SK-N-SH (cell line): Measurements from ENCODE around the gene SNPH. TPM values are rescaled to one million over a fixed set of nuclear protein-coding genes. Genes with fewer than 3 reads are reported as not detected.

Experiments
- CTCF ChIA-PET: fragments of 300-600, 350-600 bp; formaldehyde crosslinking; extraction: SDS; loops from one replicate; lab custom pipeline; 2021; lab: Yijun Ruan, JAX
- POLR2A ChIA-PET: fragments of 350-600 bp; sonication (Branson Sonifier 250); formaldehyde crosslinking; extraction: SDS; loops from one replicate; lab custom pipeline; 2020; ENCODE audit warnings: antibody characterized with exemption, inconsistent platforms; lab: Yijun Ruan, JAX
- DNase-seq: peaks from one replicate; pipeline ENCODE4 v3.0.0; 2012
- H2AFZ ChIP-seq: fragments of 200-600 bp; sonication (generic); 2 replicates; pipeline ENCODE4 v1.8.1; 2016; ENCODE audit warnings: antibody characterized with exemption, mild to moderate bottlenecking, low read depth
- H3F3A ChIP-seq: fragments of 200-600 bp; sonication (generic); replicated peaks from 2 replicates; pipeline ENCODE3; 2016; ENCODE audit warnings: antibody characterized with exemption, mild to moderate bottlenecking; ENCODE audit not compliant: insufficient read depth
- H3K27ac ChIP-seq, 2 experiments: fragments of 200-500 bp in 1 of 2; fragments of 200-600 bp in 1 of 2; sonication (Bioruptor generic) in 1 of 2; sonication (generic), shearing (Covaris generic) in 1 of 2; 2 replicates each; pipeline versions ENCODE4 v1.5.1 to v1.6.1; 2014 to 2016; ENCODE audit warnings: low read depth in 2 of 2, inconsistent platforms in 1 of 2, low read length in 1 of 2, mild to moderate bottlenecking in 1 of 2, mixed read lengths in 1 of 2
- H3K27me3 ChIP-seq: fragments of 200-600 bp; sonication (generic), shearing (Covaris generic); 2 replicates; pipeline ENCODE4 v1.6.1; 2016; ENCODE audit warnings: mixed run types; ENCODE audit not compliant: insufficient read depth
- H3K36me3 ChIP-seq, 2 experiments: fragments of 200-500 bp in 1 of 2; fragments of 200-600 bp in 1 of 2; sonication (Bioruptor generic) in 1 of 2; sonication (generic) in 1 of 2; replicated peaks in 1 of 2; 2 replicates each; pipeline versions ENCODE3 to v1.5.1; 2014 to 2016; ENCODE audit warnings: low read length in 1 of 2, mild to moderate bottlenecking in 1 of 2; ENCODE audit not compliant: insufficient read depth in 2 of 2, control insufficient read depth in 1 of 2
- H3K4me1 ChIP-seq, 2 experiments: fragments of 200-500 bp in 1 of 2; fragments of 200-600 bp in 1 of 2; sonication (Bioruptor generic) in 1 of 2; sonication (generic), shearing (Covaris generic) in 1 of 2; 2 replicates each; pipeline versions ENCODE4 v1.5.1 to v1.6.1; 2014 to 2016; ENCODE audit warnings: low read depth in 1 of 2, low read length in 1 of 2, mixed run types in 1 of 2; ENCODE audit not compliant: insufficient read depth in 2 of 2, control insufficient read depth in 1 of 2
- H3K4me2 ChIP-seq: fragments of 200-600 bp; sonication (generic), shearing (Covaris generic); 2 replicates; pipeline ENCODE4 v1.6.1; 2017; ENCODE audit warnings: mixed run types
- H3K4me3 ChIP-seq, 2 experiments: fragments of 200-500 bp in 1 of 2; fragments of 200-600 bp in 1 of 2; sonication (Bioruptor generic) in 1 of 2; sonication (generic), shearing (Covaris generic) in 1 of 2; 2 replicates each; pipeline versions ENCODE4 v1.5.1 to v1.8.1; 2014 to 2016; ENCODE audit warnings: low read depth in 2 of 2, inconsistent platforms in 1 of 2, low read length in 1 of 2, mild to moderate bottlenecking in 1 of 2, mixed read lengths in 1 of 2, moderate library complexity in 1 of 2
- H3K79me2 ChIP-seq: fragments of 200-600 bp; sonication (generic); 2 replicates; pipeline ENCODE4 v1.8.1; 2017; ENCODE audit warnings: mild to moderate bottlenecking; ENCODE audit not compliant: insufficient read depth
- H3K9ac ChIP-seq: fragments of 200-600 bp; sonication (generic); 2 replicates; pipeline ENCODE4 v1.6.1; 2017; ENCODE audit warnings: mixed run types
- H3K9me2 ChIP-seq: fragments of 200-600 bp; sonication (generic); 2 replicates; pipeline ENCODE4 v1.6.1; 2017; ENCODE audit warnings: mixed run types
- H3K9me3 ChIP-seq: fragments of 200-600 bp; sonication (generic); 2 replicates; pipeline ENCODE4 v1.6.1; 2017; ENCODE audit warnings: mixed run types, mild to moderate bottlenecking, moderate library complexity
- H4K20me1 ChIP-seq: fragments of 200-600 bp; sonication (generic); 2 replicates; pipeline ENCODE4 v1.6.1; 2017; ENCODE audit warnings: mild to moderate bottlenecking, mixed run types; ENCODE audit not compliant: insufficient read depth
- ELF1 ChIP-seq: IDR thresholded peaks from 2 replicates; pipeline ENCODE4 v1.4.0; 2012
- EZH2phosphoT487 ChIP-seq: fragments of 200-600 bp; sonication (generic); IDR thresholded peaks from 2 replicates; pipeline ENCODE4 v1.6.1; 2017; ENCODE audit warnings: low read depth, mixed run types, mild to moderate bottlenecking, antibody characterized with exemption, moderate library complexity, borderline replicate concordance
- FOSL2 ChIP-seq: IDR thresholded peaks from 2 replicates; pipeline ENCODE4 v1.4.0; 2012; ENCODE audit warnings: low read depth, mild to moderate bottlenecking, moderate library complexity, borderline replicate concordance
- GABPA ChIP-seq: IDR thresholded peaks from 2 replicates; pipeline ENCODE4 v1.4.0; 2012; ENCODE audit warnings: low read depth, mild to moderate bottlenecking
- GATA2 ChIP-seq: sonication (generic); formaldehyde crosslinking; IDR thresholded peaks from 2 replicates; pipeline ENCODE4 v1.5.0; 2020; ENCODE audit warnings: mild to moderate bottlenecking, missing genetic modification reagents
- JUND ChIP-seq: IDR thresholded peaks from 2 replicates; pipeline ENCODE4 v1.4.0; 2012
- MEF2A ChIP-seq: IDR thresholded peaks from 2 replicates; pipeline ENCODE4 v1.4.0; 2012; ENCODE audit warnings: low read depth, borderline replicate concordance
- MXI1 ChIP-seq: IDR thresholded peaks from 2 replicates; pipeline ENCODE4 v1.6.1; 2012; ENCODE audit warnings: mild to moderate bottlenecking, low read depth, low read length, improper control_type of control experiment
- NRF1 ChIP-seq: IDR thresholded peaks from 2 replicates; pipeline ENCODE4 v1.6.1; 2012; ENCODE audit warnings: low read depth, mild to moderate bottlenecking, low read length
- PBX3 ChIP-seq: IDR thresholded peaks from 2 replicates; pipeline ENCODE4; 2012
- POLR2AphosphoS5 ChIP-seq: IDR thresholded peaks from 2 replicates; pipeline ENCODE4 v1.6.1; 2012; ENCODE audit warnings: low read depth, low read length
- RAD21 ChIP-seq: IDR thresholded peaks from 2 replicates; pipeline ENCODE4 v1.6.1; 2012; ENCODE audit warnings: mild to moderate bottlenecking, low read length
- RCOR1 ChIP-seq: fragments of 150-350 bp; IDR thresholded peaks from 2 replicates; pipeline ENCODE4 v1.6.1; 2017; ENCODE audit warnings: antibody characterized with exemption, low read length
- RFX5 ChIP-seq: IDR thresholded peaks from 2 replicates; pipeline ENCODE4 v1.6.1; 2012; ENCODE audit warnings: mild to moderate bottlenecking, improper control_type of control experiment, low read length
- SIN3A ChIP-seq: IDR thresholded peaks from 2 replicates; pipeline ENCODE4 v1.6.1; 2012; ENCODE audit warnings: low read depth, mild to moderate bottlenecking, low read length, moderate library complexity, borderline replicate concordance
- SMC3 ChIP-seq: IDR thresholded peaks from 2 replicates; pipeline ENCODE4 v1.6.1; 2012; ENCODE audit warnings: low read depth, low read length, improper control_type of control experiment
- TAF1 ChIP-seq: IDR thresholded peaks from 2 replicates; pipeline ENCODE4 v1.6.1; 2012; ENCODE audit warnings: low read depth, mild to moderate bottlenecking, low read length, moderate library complexity, borderline replicate concordance
- TCF12 ChIP-seq: IDR thresholded peaks from 2 replicates; pipeline ENCODE4 v1.4.0; 2012
- TEAD4 ChIP-seq: IDR thresholded peaks from 2 replicates; pipeline ENCODE4 v1.4.0; 2012; ENCODE audit warnings: mild to moderate bottlenecking, borderline replicate concordance; ENCODE audit not compliant: insufficient read depth
- USF2 ChIP-seq: fragments of 150-350 bp; IDR thresholded peaks from 2 replicates; pipeline ENCODE4 v1.6.1; 2017; ENCODE audit warnings: antibody characterized with exemption, low read length, low read depth, borderline replicate concordance
- WGBS: methylation state at CpG from one replicate; pipeline ENCODE4 v1.1.6; 2017; ENCODE audit warnings: low lambda C conversion rate; 5-methylcytosine and 5-hydroxymethylcytosine counted together
- polyA plus RNA-seq, 3 experiments: library from polyadenylated mRNA; depleted of rRNA; stranded (reverse); fragments of >200 nt; gene quantifications; 2 replicates each; pipeline ENCODE4 v1.2.3, GENCODE V29; 2012
- TF ChIP-seq, protein P1 (sequence below): IDR thresholded peaks from 2 replicates; pipeline ENCODE4 v1.4.0; 2012; ENCODE audit warnings: low read depth, borderline replicate concordance
- TF ChIP-seq, protein P2 (sequence below): fragments of 150-350 bp; IDR thresholded peaks from 2 replicates; pipeline ENCODE4 v1.6.1; 2016; ENCODE audit warnings: mild to moderate bottlenecking, low read depth, low read length

The SNPH gene
- polyA plus RNA-seq, 1 of the 3 experiments (the other 2 are of a cell fraction), result 2.5 TPM

DNA sequence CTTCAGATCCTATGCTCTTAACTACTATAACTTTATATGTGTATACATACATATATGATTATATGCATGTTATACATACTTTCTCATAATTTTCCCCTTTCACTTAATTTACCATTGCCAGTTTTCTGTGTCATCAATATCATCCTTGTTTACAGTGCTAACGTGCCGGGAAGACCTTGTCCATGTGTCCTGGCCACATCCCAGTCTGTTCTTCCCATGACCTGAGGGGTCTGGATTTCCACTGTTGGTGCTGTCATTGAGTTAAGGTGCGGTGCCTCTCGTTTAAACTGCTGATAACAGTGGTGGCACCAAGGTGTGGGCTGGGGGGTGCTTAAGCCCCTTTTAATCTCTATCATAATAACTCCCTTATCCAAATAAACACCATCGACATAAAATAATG lies 71.3 kb downstream of the SNPH start:
- WGBS, result 95% methylated on average over 5 of the region's 5 CpGs
- peaks cover 10 to 22% of the 10 kb centered on the region in 2 experiments for H3K36me3 ChIP-seq
- TF ChIP-seq POLR2AphosphoS5 (no peak), SIN3A (no peak), TAF1 (no peak), FOSL2 (no peak), NRF1 (no peak), USF2 (no peak), EZH2phosphoT487 (no peak), RFX5 (no peak), PBX3 (no peak), RAD21 (no peak), JUND (no peak)
- TF ChIP-seq, protein P1, sequence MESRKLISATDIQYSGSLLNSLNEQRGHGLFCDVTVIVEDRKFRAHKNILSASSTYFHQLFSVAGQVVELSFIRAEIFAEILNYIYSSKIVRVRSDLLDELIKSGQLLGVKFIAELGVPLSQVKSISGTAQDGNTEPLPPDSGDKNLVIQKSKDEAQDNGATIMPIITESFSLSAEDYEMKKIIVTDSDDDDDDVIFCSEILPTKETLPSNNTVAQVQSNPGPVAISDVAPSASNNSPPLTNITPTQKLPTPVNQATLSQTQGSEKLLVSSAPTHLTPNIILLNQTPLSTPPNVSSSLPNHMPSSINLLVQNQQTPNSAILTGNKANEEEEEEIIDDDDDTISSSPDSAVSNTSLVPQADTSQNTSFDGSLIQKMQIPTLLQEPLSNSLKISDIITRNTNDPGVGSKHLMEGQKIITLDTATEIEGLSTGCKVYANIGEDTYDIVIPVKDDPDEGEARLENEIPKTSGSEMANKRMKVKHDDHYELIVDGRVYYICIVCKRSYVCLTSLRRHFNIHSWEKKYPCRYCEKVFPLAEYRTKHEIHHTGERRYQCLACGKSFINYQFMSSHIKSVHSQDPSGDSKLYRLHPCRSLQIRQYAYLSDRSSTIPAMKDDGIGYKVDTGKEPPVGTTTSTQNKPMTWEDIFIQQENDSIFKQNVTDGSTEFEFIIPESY, result no peak
- TF ChIP-seq, all 33 proteins: peak for 0
- no peak for DNase-seq
- no peaks in the 10 kb centered on the region for H3K9me3 ChIP-seq
- H3F3A ChIP-seq, result peaks cover 12% of the 10 kb centered on the region
- CTCF ChIA-PET, result no interaction called here
- H3K9ac ChIP-seq, result no peak overlapping the region
- H4K20me1 ChIP-seq, result no peaks in the 10 kb centered on the region
- no peaks in the 10 kb centered on the region for H3K27me3 ChIP-seq
- no peak overlapping the region for H3K4me3 ChIP-seq
- no peak overlapping the region for H2AFZ ChIP-seq
- POLR2A ChIA-PET, result no interaction called here
- H3K4me1 ChIP-seq, result peaks cover 3 to 5% of the 10 kb centered on the region in 2 experiments; a peak in 2 of 4 replicates
- H3K79me2 ChIP-seq, result peaks cover 24% of the 10 kb centered on the region
- H3K27ac ChIP-seq, result no peak overlapping the region
- H3K9me2 ChIP-seq, result no peaks in the 10 kb centered on the region
- H3K4me2 ChIP-seq, result no peak overlapping the region

- no peaks in the 10 kb centered on the region for H3K27me3 ChIP-seq
- no peaks in the 10 kb centered on the region for H4K20me1 ChIP-seq
- H3K79me2 ChIP-seq, result peaks cover 17% of the 10 kb centered on the region
- H3K4me2 ChIP-seq, result no peak overlapping the region
- peaks cover 5% of the 10 kb centered on the region in 2 experiments; a peak in 2 of 4 replicates for H3K4me1 ChIP-seq
- no peak for DNase-seq
- WGBS, result 100% methylated on average over 3 of the region's 5 CpGs
- CTCF ChIA-PET, result no interaction called here
- H3K36me3 ChIP-seq, result peaks cover 5 to 16% of the 10 kb centered on the region in 2 experiments
- POLR2A ChIA-PET, result no interaction called here
- no peak overlapping the region for H3K4me3 ChIP-seq
- H2AFZ ChIP-seq, result no peak overlapping the region
- H3K9ac ChIP-seq, result no peak overlapping the region
- H3K9me3 ChIP-seq, result no peaks in the 10 kb centered on the region
- no peak overlapping the region for H3K27ac ChIP-seq
- H3F3A ChIP-seq, result peaks cover 14% of the 10 kb centered on the region
- TF ChIP-seq RFX5 (no peak), ELF1 (no peak), MEF2A (no peak), TCF12 (no peak), GABPA (no peak), POLR2AphosphoS5 (no peak), TEAD4 (no peak), SMC3 (no peak), MXI1 (no peak), PBX3 (no peak), JUND (no peak), GATA2 (CRISPR knock-in tag) (no peak), RCOR1 (no peak)
- TF ChIP-seq, protein P2, sequence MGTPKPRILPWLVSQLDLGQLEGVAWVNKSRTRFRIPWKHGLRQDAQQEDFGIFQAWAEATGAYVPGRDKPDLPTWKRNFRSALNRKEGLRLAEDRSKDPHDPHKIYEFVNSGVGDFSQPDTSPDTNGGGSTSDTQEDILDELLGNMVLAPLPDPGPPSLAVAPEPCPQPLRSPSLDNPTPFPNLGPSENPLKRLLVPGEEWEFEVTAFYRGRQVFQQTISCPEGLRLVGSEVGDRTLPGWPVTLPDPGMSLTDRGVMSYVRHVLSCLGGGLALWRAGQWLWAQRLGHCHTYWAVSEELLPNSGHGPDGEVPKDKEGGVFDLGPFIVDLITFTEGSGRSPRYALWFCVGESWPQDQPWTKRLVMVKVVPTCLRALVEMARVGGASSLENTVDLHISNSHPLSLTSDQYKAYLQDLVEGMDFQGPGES, result no peak
- H3K9me2 ChIP-seq, result no peaks in the 10 kb centered on the region
Observed at GRCh38 chr20:1338096-1338495, 72.0 kb downstream of the SNPH start.
